Putamen (tissue), 1 donor: ENCODE results near the gene ACAT2.
"Not testable (repeated sequence)": the region's sequence is repeated elsewhere in the genome, so short reads cannot be mapped to it uniquely, and the experiment has no call there.

Experiments
- DNase-seq: peaks from one replicate; pipeline ENCODE4 v3.0.0-alpha.2; 2016; ENCODE audit warnings: low spot score

Gene ACAT2

GRCh38 chr6:159761873-159762680 lies at the start of gene ACAT2:
Gene ACAT2 (plus strand): TSS chr6:159762045. CDS start chr6:159762088, 43 bp downstream.
- peak; percentile 98 for DNase-seq

DNA sequence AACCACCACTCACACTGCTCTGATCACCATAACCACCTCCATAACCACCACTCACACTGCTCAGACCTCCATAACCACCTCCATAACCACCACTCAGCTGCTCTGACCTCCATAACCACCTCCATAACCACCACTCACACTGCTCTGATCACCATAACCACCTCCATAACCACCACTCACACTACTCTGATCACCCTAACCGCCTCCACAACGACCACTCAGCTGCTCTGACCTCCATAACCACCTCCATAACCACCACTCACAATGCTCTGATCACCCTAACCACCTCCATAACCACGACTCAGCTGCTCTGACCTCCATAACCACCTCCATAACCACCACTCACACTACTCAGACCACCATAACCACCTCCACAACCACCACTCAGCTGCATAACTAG lies 49.5 kb upstream of the ACAT2 start:
- not testable (repeated sequence) for DNase-seq

DNA sequence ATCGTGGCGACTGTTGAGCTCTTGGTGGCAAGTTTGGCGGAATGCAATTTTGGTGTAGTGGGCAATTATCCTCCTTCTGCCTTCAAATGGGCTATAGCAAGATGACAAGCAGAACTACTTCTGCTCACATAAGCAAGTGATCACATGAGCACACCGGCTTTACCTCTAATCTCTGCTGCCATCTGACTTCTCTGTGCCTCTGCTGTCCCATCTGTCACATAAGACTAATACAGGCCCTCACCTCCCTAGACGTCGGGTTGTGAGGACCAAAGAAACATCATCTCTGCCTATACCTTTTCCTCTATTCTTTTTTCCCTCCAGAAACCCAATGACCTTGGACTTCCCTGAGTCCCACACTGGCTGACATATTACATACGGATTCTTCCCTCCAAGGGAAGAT lies 47.9 kb upstream of the ACAT2 start:
- DNase-seq: no peak

GRCh38 chr6:159714404-159714803 lies 47.4 kb upstream of the ACAT2 start:
- no peak for DNase-seq

DNA sequence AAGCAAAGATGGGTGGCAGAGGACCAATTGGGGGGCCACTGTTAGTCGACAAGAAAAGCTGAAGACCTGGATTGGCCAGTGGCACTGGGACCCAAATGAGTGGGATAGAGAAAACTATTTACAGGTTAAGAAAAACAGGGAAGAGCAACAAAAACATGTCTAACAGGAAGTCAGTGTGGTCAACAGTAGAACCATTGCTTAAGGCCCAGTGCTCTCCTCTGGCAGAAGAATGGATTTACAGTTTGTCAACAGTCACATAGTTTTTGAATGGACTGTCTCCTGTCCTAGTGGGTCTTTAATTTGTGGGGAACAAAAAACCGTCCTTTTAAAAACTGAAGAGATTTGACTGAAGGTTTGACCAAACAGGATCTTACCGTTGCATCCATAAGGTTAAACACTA lies 46.7 kb upstream of the ACAT2 start:
- no peak for DNase-seq

GRCh38 chr6:159715605-159716004 lies 46.2 kb upstream of the ACAT2 start:
- no peak for DNase-seq

DNA sequence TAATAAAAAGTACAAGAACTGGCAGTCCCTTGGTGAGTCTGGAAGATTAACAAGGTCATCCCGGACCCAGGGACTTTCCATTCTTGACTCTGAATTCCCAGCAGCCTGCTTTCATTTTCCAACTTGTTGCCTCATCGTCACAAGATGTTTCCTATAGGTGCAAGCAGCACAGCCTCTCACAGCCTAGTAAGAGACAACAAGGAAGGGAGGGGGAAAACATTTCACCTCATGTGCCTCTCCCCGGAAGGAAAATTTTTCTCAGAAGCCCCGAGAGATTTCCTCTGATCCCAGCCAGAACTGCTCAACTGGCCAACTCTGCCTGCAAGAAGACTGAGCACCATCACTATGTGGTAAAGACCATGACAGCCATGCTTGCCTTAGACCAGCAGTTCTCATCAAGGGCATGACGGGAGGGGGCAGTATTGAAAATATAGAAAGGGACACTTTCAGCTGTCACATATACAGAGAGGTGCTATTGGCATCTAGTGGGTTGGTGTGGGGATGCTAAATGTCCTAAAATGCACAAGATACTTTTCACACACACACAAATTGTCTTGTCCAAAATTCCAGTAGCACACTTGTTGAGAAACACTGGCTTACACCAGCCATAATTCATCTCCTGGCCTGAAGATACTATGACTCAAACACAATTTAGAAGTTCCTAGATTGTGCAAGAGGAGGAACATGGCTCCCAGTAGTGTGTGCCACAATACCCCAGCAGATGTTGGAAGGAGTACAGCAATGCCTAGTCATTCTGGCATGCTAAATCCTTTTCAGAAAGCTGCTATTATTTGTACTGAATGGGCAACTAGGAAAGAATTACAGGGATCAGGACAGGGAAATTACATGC lies 45.4 kb upstream of the ACAT2 start:
- DNase-seq: no peak

DNA sequence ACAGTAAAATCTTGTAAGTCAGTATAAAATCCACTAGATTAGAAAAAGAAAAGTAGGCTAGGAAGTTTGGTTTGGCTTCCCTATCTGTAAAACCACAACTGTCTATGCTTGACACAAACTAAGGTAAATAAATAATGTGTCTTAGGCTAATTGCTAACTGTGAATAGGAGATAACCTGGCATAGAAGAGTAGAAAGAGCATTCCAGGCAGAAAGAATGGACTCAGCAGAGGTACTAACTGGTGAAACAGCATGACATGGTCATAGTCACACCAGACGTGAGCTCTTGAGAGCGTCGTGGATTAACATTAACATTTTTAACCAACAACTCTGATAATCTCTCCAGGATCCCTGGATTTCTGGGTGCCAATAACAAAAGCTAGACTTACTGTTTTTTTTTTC lies 43.2 kb upstream of the ACAT2 start:
- no peak for DNase-seq

- DNase-seq: no peak
Observed at GRCh38 chr6:159719287-159719686, 42.6 kb upstream of the ACAT2 start.

- DNase-seq: no peak
Observed at GRCh38 chr6:159720708-159721107, 41.1 kb upstream of the ACAT2 start.

DNA sequence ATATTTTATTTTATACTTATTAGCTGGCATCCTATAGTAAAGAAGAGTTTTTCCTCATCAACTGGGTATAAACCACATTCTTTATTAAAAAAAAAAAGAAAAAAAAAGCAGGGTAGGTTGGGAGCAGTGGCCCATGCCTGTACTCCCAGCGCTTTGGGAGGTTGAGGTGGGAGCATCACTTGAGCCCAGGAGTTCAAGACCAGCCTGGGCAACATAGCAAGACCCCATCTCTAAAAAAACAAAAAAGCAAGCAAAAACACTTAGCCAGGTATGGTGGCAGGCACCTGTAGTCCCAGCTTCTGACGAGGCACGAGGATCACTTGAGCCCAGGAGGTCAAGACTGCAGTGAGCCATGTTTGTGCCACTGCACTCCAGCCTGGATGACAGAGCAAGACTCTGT lies 39.9 kb upstream of the ACAT2 start:
- not testable (repeated sequence) for DNase-seq

GRCh38 chr6:159722655-159723054 lies 39.2 kb upstream of the ACAT2 start:
- DNase-seq: no peak

GRCh38 chr6:159723259-159723658 lies 38.6 kb upstream of the ACAT2 start:
- no peak for DNase-seq

- DNase-seq: no peak
Observed at GRCh38 chr6:159724778-159725177, 37.1 kb upstream of the ACAT2 start.

GRCh38 chr6:159725208-159725607 lies 36.6 kb upstream of the ACAT2 start:
- not testable (repeated sequence) for DNase-seq

- no peak for DNase-seq
Observed at GRCh38 chr6:159726255-159726917, 35.5 kb upstream of the ACAT2 start.

DNA sequence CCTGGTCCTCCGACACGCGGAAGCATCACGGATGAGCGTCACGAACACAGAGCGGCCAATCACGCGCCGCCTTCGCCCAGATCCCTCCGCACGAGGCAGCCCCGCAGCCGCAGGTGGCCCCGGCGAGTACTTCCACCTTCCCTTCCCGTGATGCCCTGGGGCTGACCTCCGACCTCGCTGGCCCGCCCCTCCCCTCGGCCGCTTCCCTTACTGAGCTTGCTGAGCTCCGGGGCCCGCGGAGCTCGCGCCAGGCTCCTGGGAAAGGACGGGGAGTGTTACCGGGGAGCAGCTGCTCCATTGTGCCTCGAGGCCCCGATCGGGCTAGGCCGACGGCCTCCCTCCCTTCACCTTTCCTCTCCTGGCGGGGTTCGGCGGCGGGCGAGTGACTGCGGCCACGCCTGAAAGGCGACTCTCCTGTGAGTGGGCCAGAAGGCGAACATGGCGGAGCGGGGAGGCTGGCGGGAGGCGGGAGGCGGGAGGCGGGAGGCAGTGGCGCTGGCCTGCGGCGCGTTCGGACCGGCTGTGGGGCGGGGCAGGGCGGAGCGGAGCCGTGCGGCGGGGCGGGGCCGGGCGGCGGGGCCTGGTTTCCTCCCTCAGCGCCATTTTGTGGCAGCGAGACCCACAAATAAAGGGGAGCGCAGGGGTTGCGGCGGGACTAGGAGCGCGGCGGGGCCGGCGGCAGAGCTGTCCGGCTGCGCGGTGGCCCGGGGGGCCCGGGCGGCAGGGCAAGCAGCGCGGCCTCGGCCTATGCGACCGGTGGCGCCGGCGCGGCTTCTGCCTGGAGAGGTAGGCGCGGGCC lies 34.7 kb upstream of the ACAT2 start, which contains the start of gene WTAP:
TSS of gene WTAP (plus strand) at position 589 of the 799 bp plus-strand sequence. CDS start 8,760 bp downstream, outside the sequence.
- DNase-seq: peak; percentile 92

DNA sequence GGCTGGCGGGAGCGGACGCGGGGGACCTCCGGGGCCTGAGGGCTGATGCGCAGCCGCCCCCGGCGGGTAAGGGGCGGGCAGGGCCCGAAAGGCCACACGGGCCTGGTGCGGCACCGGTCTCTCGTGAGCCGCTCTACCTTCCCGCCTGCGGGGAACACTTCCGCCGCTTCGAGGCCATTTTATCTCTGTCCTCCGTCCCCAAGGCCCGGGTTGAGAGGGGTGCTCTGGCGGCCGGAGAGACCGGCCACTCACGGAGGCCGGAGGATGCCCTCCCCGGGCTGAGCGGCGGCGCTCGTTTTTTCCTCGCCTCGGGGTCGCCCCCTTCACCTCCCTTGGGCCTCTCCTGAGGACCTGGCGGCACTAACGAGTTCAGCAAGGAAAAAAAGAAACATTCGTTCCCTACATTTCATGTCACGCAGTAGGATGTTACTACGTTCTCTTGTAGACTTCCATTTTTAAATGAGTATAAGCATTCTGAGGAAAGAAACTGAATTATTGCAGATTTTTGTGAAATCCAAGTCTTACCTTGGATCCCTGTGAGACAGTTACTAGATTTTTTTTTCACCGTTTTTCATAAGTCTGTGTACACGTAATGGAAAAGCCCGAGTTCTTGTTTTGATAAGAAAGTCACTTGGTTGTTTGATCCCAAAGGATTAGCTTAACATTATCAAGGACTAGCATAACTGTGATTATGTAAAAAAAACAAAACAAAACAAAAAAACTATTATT lies 34.0 kb upstream of the ACAT2 start:
- no peak for DNase-seq

DNA sequence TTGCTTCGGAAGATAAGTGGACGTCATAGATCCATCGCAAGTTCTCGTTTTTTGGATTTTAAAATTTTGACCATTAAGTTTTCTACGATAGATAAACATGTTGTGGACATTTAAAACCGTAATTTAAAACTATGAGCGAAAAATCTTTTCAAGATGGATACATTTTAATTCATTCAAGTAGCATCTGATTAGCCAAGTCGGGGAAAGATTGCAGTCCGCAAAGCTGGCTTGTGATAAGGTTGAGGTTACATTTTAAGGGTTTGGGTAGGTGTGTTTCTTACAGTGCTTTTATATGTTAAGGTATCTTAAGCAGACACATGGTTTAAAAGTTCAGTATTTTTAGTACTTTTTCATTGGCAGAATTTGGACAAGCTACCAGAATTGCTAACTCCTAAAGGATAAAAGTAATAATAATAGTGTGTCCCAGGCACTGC lies 33.3 kb upstream of the ACAT2 start:
- no peak for DNase-seq

DNA sequence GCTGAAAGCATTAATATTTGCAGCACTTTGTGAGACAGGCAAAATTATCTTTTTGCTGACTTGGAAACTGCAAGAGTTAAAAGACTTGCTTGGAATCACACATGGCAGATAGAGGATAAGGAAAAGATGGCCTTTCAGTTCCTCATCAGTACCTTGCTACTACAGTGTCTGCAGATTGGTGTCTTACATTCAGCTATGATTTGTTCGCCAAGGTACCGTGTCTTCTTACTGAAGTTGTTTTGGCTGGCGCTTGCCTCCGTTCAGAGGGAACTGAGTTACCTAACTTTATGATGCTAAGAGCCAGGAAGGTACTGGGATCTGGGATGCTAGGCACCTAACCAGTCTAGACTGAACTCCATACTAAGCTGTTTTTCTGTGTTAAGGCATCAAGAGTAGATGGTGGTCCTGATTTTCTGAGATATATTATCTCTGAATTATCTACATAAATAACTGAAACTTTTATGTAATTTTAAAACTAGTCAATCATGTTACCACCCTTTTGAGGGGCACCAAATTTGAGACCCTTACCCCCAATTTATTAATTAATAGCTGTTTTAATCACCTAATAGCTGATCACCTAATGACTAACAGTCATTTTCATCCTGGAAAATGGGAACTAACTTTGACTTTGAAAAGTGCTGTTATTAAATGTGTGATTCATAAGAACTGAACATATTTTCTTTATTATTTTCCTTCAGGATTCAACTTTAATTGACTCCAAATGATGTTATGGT lies 32.1 kb upstream of the ACAT2 start:
- no peak for DNase-seq
